Retinal pigment epithelial cell (primary cell): Measurements from ENCODE around the gene FXYD5.

Source experiments
- DNase-seq: peaks from one replicate; pipeline ENCODE4 v3.0.0-alpha.2; 2010; ENCODE audit warnings: low read depth
- H3K4me3 ChIP-seq: 2 replicates; pipeline ENCODE4 v1.5.1; 2011; ENCODE audit warnings: mild to moderate bottlenecking, low read length, control low read depth, moderate library complexity
- CTCF ChIP-seq: conservative IDR thresholded peaks from 2 replicates; pipeline ENCODE4 v1.5.1; 2011; ENCODE audit warnings: low read depth, low read length, control low read depth, inconsistent platforms

FXYD5 gene

DNA sequence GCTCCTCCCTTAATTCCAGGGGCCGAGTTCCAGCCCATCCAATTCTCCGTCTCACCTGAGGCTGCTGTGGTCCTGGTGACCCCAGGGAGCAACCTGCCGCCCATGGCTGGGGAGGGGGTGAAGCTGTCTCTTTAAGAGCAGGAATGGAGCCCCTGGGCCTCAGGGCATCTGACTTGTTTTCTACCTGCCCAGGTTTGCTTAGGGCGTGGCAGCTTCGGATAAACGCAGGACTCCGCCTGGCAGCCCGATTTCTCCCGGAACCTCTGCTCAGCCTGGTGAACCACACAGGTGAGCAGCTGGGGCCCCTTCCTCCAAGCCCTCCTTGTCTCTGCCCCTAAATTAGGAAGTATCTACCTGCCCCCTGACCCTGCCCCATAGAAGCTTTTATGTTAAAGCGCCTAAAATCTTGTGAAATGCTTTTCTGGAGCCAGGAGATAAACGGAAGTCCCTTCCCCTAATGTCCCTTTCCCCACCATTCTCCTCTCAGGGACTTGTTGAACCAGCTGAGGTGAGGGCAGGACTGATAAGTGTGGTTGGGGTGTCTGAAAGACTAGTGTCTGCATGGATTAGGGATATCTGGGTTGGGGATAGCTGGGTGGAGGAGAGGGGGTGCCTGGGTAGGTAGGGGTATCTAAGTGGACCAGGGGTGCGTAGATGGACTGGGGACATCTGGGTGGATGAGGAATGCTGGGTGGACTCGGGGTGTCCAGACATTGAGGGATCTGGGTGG is 38.3 kb upstream of the FXYD5 start:
- no peak overlapping the region for H3K4me3 ChIP-seq
- no peak for DNase-seq
- no peak for TF ChIP-seq CTCF

DNA sequence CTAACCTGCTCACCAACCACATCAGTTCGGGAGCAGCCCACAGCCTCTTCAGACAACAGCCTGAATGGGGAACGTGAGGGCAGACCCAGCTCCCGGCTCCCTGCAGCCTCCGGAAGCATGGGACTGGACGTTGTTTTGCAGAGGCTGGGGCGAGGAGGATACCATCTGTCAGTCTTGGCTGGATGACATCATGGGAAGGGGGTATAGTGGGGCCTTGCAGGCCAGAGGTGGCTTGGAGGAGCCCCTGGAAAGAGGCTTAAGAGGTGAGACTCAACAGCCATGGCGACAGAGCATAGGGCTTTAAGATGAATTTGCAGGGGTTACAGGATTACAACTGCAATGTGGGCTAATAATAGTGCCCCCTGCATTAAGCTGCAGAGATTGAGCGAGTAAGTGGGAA is 37.4 kb upstream of the FXYD5 start:
- TF ChIP-seq CTCF = no peak
- no peak for DNase-seq
- H3K4me3 ChIP-seq = no peak overlapping the region

DNA sequence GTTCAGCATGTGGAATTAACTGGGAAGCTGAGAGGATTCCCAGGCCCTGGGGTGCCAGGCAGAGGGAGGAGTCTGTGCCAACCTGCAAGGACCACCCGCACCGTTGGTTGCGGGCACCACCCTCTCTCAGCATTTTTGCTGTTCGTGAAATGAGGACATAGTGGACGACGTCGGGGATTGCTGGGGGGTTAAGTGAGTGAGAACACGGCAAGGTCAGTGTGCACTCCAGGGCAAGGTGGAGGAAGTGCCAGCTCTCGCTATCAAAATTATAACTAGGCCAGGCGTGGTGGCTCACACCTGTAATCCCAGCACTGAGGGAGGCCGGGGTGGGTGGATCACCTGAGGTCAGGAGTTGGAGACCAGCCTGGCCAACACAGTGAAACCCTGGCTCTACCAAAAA is 36.7 kb upstream of the FXYD5 start:
- DNase-seq = no peak
- H3K4me3 ChIP-seq = no peak overlapping the region
- no peak for TF ChIP-seq CTCF

GRCh38 chr19:35118268-35119020 is 36.1 kb upstream of the FXYD5 start:
- DNase-seq = no peak
- TF ChIP-seq CTCF = no peak
- H3K4me3 ChIP-seq = no peak overlapping the region

- DNase-seq = no peak
- H3K4me3 ChIP-seq = no peak overlapping the region
- TF ChIP-seq CTCF = no peak
Observed at GRCh38 chr19:35119091-35119490, 35.4 kb upstream of the FXYD5 start.

- TF ChIP-seq CTCF = no peak
- no peak overlapping the region for H3K4me3 ChIP-seq
- DNase-seq = no peak
Observed at GRCh38 chr19:35119578-35120155, 34.9 kb upstream of the FXYD5 start.

- DNase-seq = no peak
- no peak overlapping the region for H3K4me3 ChIP-seq
- TF ChIP-seq CTCF = no peak
Observed at GRCh38 chr19:35120492-35120891, 34.0 kb upstream of the FXYD5 start.
